ENCODE measurements around the gene MIER1.

MIER1 gene

GRCh38 chr1:66996018-66996682, 71.4 kb downstream of the MIER1 start:
- H3K4me1 ChIP-seq (ENCODE audit: insufficient read depth, low read length) = peaks cover 8% of the 10 kb centered on the region
- H3K36me3 ChIP-seq (ENCODE audit: insufficient read depth, low read length) = peaks cover 23% of the 10 kb centered on the region
- no peaks in the 10 kb centered on the region for H3K27me3 ChIP-seq (ENCODE audit: insufficient read depth, low read length, poor library complexity)
- H2AFZ ChIP-seq (ENCODE audit: low read depth, low read length) = no peak overlapping the region
- H3K79me2 ChIP-seq (ENCODE audit: insufficient read depth, low read length) = no peaks in the 10 kb centered on the region
- DNase-seq (peak; percentile 67), ATAC-seq (ENCODE audit: insufficient read depth, low read depth) (peak; percentile 79)
- no peaks in the 10 kb centered on the region for H3K9me3 ChIP-seq (ENCODE audit: insufficient read depth, low read length, severe bottlenecking)
- H3K27ac ChIP-seq (ENCODE audit: low read length) = no peak overlapping the region
- no peaks in the 10 kb centered on the region for H4K20me1 ChIP-seq (ENCODE audit: insufficient read depth, low read length)
- peak; percentile 89 for TF ChIP-seq CTCF (IDR thresholded peaks at IDR 0.05; ENCODE audit: borderline replicate concordance, extremely low read depth, low read length, poor library complexity, severe bottlenecking)
- no peak for TF ChIP-seq EZH2 (IDR thresholded peaks at IDR 0.05; ENCODE audit: borderline replicate concordance, low read depth, low read length, severe bottlenecking)
- H3K4me3 ChIP-seq (ENCODE audit: low read depth in 1 of 2, low read length in 2 of 2) = no peak overlapping the region
- no peak overlapping the region for H3K9ac ChIP-seq (ENCODE audit: low read depth, low read length)
- H3K4me2 ChIP-seq (ENCODE audit: insufficient read depth, low read length) = no peak overlapping the region

GRCh38 chr1:66998972-66999371, 74.2 kb downstream of the MIER1 start:
- ATAC-seq (ENCODE audit: insufficient read depth, low read depth) (peak; percentile 55; the same call in 2 of the 3 replicates), DNase-seq (no peak)
- Histone ChIP-seq H3K9me3 (ENCODE audit: insufficient read depth, low read length, severe bottlenecking) (no peaks in the 10 kb centered on the region), H3K36me3 (ENCODE audit: insufficient read depth, low read length) (peaks cover 45% of the 10 kb centered on the region), H3K27me3 (ENCODE audit: insufficient read depth, low read length, poor library complexity) (no peaks in the 10 kb centered on the region), H3K4me1 (ENCODE audit: insufficient read depth, low read length) (peaks cover 8% of the 10 kb centered on the region), H3K79me2 (ENCODE audit: insufficient read depth, low read length) (no peaks in the 10 kb centered on the region), H3K4me3 (ENCODE audit: low read depth in 1 of 2, low read length in 2 of 2) (no peak overlapping the region), H4K20me1 (ENCODE audit: insufficient read depth, low read length) (no peaks in the 10 kb centered on the region), H2AFZ (ENCODE audit: low read depth, low read length) (no peak overlapping the region), H3K9ac (ENCODE audit: low read depth, low read length) (no peak overlapping the region), H3K4me2 (ENCODE audit: insufficient read depth, low read length) (no peak overlapping the region), H3K27ac (ENCODE audit: low read length) (peak overlapping the region; percentile 38; the same call in 1 of the 2 replicates)
- TF ChIP-seq EZH2 (IDR thresholded peaks at IDR 0.05; ENCODE audit: borderline replicate concordance, low read depth, low read length, severe bottlenecking) = no peak
- no peak for TF ChIP-seq CTCF (IDR thresholded peaks at IDR 0.05; ENCODE audit: borderline replicate concordance, extremely low read depth, low read length, poor library complexity, severe bottlenecking)

GRCh38 chr1:66999640-67000400, 75.0 kb downstream of the MIER1 start:
- Histone ChIP-seq H2AFZ (ENCODE audit: low read depth, low read length) (no peak overlapping the region), H3K4me2 (ENCODE audit: insufficient read depth, low read length) (no peak overlapping the region), H3K4me3 (ENCODE audit: low read depth in 1 of 2, low read length in 2 of 2) (no peak overlapping the region), H3K27me3 (ENCODE audit: insufficient read depth, low read length, poor library complexity) (no peaks in the 10 kb centered on the region), H3K9ac (ENCODE audit: low read depth, low read length) (no peak overlapping the region), H3K9me3 (ENCODE audit: insufficient read depth, low read length, severe bottlenecking) (no peaks in the 10 kb centered on the region), H4K20me1 (ENCODE audit: insufficient read depth, low read length) (no peaks in the 10 kb centered on the region), H3K4me1 (ENCODE audit: insufficient read depth, low read length) (peaks cover 8% of the 10 kb centered on the region), H3K36me3 (ENCODE audit: insufficient read depth, low read length) (peaks cover 49% of the 10 kb centered on the region), H3K79me2 (ENCODE audit: insufficient read depth, low read length) (no peaks in the 10 kb centered on the region), H3K27ac (ENCODE audit: low read length) (no peak overlapping the region)
- TF ChIP-seq EZH2 (IDR thresholded peaks at IDR 0.05; ENCODE audit: borderline replicate concordance, low read depth, low read length, severe bottlenecking) (no peak), CTCF (IDR thresholded peaks at IDR 0.05; ENCODE audit: borderline replicate concordance, extremely low read depth, low read length, poor library complexity, severe bottlenecking) (no peak)
- ATAC-seq (ENCODE audit: insufficient read depth, low read depth) = no peak
- no peak for DNase-seq

Data from DND-41 (cell line).